HUES48 (cell line): ENCODE data around the gene PCYT2.

ENCODE experiments used
- H3K27ac ChIP-seq: one replicate; pipeline ENCODE4 v1.7.0; 2013; ENCODE audit warnings: low read depth, low read length, inconsistent platforms
- H3K27me3 ChIP-seq: 2 replicates; pipeline ENCODE4 v1.6.1; 2013; ENCODE audit warnings: mild to moderate bottlenecking, low read length; ENCODE audit not compliant: control insufficient read depth, insufficient read depth
- H3K36me3 ChIP-seq: 2 replicates; pipeline ENCODE4 v1.6.1; 2013; ENCODE audit warnings: low read length; ENCODE audit not compliant: control insufficient read depth, insufficient read depth
- H3K4me1 ChIP-seq: 2 replicates; pipeline ENCODE4 v1.6.1; 2013; ENCODE audit warnings: mild to moderate bottlenecking, low read length; ENCODE audit not compliant: control insufficient read depth, insufficient read depth
- H3K4me3 ChIP-seq: 2 replicates; pipeline ENCODE4 v1.5.1; 2013; ENCODE audit warnings: mild to moderate bottlenecking, low read depth, low read length
- H3K9ac ChIP-seq: 2 replicates; pipeline ENCODE4 v1.6.1; 2013; ENCODE audit warnings: mild to moderate bottlenecking, low read depth, low read length, moderate library complexity
- H3K9me3 ChIP-seq: 2 replicates; pipeline ENCODE4 v1.6.1; 2013; ENCODE audit warnings: low read length; ENCODE audit not compliant: control insufficient read depth, insufficient read depth

PCYT2 gene

DNA sequence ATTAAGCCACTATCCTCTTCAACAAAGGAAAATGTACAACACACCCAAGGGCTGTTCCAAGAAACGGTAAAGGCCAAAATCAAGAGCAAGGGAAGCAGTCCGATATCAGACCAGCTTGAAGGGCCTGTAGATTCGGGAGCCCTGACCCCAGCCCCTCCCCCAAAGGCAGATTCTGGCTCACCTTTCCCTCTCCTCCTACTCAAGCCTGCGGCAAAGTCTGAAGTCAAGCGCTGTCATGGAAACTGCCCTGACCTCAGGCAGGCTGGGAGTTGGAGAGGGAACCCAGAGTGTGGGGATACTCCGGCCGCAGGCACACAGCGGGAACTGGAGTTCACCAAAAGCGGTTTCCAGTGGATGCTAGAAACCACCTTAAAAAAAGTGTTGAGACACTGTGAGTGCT, 21.6 kb downstream of the PCYT2 start:
- H3K9me3 ChIP-seq = no peaks in the 10 kb centered on the region
- H3K4me1 ChIP-seq = peaks cover 8% of the 10 kb centered on the region; the same call in 1 of the 2 replicates
- H3K36me3 ChIP-seq = peaks cover 67% of the 10 kb centered on the region
- H3K27ac ChIP-seq = no peak overlapping the region
- H3K4me3 ChIP-seq = no peak overlapping the region
- no peaks in the 10 kb centered on the region for H3K27me3 ChIP-seq
- H3K9ac ChIP-seq = no peak overlapping the region

DNA sequence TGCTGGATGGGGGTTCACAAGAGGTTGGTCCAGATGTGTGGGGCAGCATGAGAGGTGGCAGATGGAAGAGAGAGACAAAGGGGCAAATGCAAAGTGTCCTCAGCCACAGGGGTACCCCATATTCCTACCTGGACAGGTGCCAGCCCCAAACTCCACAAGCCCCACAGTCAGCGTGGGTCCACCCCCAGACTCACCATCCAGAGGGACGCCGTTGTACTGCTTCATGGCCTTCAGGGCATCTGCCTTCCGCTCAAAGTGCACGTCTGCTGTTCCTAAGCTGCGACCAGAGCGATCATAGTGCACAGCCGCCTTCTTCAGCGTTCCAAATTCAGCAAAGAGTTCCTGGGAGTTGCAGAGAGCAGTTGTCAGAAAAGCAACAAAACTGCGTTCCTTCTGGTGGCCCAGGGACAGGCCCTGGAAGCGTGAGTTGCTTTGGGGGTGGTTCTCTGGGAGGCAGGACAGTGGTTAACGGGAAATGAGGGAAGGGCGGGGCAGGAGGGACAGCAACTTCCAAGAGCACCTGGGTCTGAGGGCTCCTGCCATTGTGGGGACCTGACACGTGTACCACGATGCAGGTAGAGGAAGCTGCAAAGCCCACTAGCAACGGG, 22.1 kb downstream of the PCYT2 start:
- Histone ChIP-seq H3K9me3 (no peaks in the 10 kb centered on the region), H3K4me3 (no peak overlapping the region), H3K27me3 (no peaks in the 10 kb centered on the region), H3K27ac (no peak overlapping the region), H3K36me3 (peaks cover 67% of the 10 kb centered on the region), H3K9ac (no peak overlapping the region), H3K4me1 (peaks cover 8% of the 10 kb centered on the region; the same call in 1 of the 2 replicates)

DNA sequence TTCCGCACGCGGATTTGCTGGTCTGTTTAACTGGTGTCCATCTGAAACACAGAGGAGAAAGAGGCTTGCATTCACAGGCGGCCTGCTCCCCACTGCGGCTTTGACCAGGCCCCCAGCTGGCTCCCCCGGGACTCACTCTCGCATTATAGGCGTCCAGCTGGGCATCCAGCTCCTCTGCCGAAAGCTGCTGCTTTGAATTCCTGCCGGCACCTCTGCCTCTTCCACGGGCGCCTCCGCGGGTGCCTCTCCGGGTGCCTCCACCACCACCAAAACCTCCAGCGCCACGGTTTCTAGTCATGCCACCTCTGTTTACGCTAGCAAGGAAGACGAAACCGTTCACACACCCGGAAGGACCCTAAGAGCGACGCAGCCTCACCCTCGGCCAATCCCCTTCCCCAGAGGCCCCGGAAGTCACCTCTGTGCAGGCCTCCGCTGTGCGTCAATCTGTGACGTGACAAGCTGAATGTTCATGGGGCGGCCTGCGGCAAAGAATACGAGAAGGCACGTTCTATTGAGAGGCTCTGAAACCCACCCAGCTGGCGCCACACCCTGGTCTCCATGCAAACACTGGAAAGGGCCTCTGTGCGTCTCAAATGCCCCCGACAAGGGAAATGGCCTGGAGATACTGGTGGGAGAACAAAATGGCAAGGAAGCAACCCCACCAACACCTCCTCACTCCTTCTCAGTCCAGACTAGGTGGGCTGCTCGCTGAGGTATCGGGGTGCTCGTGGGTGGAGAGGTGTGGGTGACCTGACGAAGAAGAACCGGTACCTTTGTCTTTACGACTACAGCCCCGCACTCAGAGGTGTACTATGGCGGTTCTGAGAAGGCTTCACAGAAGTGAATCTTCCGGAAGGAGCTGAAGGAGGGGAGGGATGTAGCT, 22.9 kb downstream of the PCYT2 start:
- H3K4me3 ChIP-seq = no peak overlapping the region
- H3K36me3 ChIP-seq = peaks cover 65% of the 10 kb centered on the region
- no peak overlapping the region for H3K27ac ChIP-seq
- H3K27me3 ChIP-seq = no peaks in the 10 kb centered on the region
- peaks cover 8% of the 10 kb centered on the region; the same call in 1 of the 2 replicates for H3K4me1 ChIP-seq
- no peaks in the 10 kb centered on the region for H3K9me3 ChIP-seq
- no peak overlapping the region for H3K9ac ChIP-seq

DNA sequence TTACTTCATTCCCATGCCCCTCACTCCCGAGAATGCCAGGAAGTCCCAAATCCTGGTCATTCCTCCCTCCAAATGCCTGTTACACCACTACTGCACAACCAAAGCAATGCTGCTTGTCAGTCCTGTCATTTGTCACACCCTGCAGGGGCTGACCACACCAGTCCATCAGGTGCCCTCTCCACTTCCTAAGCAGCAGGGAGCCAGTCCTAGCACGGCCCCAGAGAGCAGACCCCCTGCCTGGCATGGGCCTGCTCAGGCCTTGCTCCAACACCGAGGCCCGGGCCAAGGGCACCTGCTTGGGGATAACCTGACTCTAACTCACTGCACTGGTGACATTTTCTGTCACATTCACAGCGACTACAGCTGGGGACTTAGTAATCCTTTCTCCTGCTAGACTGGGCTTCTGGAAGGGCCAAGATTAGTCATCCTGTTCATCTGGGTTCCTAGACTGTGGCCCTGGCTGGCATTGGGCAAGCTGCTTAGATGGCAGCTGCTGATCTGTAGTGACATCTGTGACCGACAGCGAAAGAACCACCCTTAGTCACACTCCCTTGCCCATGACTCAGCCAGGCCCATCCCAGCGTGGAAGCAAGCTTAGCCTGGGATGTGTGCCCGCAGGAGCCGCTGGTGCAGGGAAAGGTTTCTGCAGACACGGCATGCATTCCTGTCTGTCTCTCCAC, 25.2 kb downstream of the PCYT2 start:
- Histone ChIP-seq H3K27ac (no peak overlapping the region), H3K4me3 (no peak overlapping the region), H3K4me1 (peaks cover 8% of the 10 kb centered on the region; the same call in 1 of the 2 replicates), H3K36me3 (peaks cover 80% of the 10 kb centered on the region), H3K27me3 (no peaks in the 10 kb centered on the region), H3K9me3 (no peaks in the 10 kb centered on the region), H3K9ac (no peak overlapping the region)

DNA sequence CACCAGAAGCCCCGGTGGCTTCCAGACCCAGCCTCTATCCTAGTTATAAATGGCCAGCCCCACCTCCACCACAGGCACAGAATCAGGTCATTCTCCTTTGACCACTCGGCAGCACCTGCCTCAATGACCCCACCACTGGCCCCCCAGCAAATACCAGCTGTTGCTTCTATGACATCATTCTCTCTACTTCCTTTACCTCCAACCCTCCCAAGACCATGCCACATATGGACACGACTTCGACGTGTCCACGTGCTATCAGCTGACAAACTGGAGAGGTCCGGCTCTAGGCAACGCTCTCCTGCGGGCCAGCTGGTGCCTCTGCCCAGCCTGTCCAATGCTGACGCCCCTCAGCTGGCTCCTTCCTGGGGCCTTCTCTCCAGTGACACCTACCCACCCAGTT, 25.7 kb downstream of the PCYT2 start:
- Histone ChIP-seq H3K9ac (no peak overlapping the region), H3K36me3 (peaks cover 82% of the 10 kb centered on the region), H3K27me3 (no peaks in the 10 kb centered on the region), H3K4me3 (no peak overlapping the region), H3K27ac (no peak overlapping the region), H3K4me1 (peaks cover 8% of the 10 kb centered on the region; the same call in 1 of the 2 replicates), H3K9me3 (no peaks in the 10 kb centered on the region)

DNA sequence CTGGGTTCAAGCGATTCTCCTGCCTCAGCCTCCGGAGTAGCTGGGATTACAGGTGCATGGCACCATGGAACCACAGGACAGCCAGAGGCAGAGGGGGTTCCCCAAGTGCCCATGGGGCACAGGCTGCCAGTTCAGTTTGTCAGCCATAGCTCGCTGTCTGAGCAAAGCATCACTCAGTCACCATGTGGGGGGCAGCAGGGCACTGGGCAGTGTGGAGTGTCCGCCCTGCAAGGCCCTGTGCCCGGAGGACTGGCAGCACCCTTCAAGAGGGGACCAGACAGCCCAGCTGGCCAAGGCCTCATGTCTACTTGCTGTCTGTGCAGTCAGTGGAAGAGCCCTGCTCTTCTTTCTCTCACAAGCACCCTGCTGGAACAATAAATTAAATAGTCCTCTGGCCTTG, 26.2 kb downstream of the PCYT2 start:
- Histone ChIP-seq H3K9me3 (no peaks in the 10 kb centered on the region), H3K36me3 (peaks cover 82% of the 10 kb centered on the region), H3K27ac (no peak overlapping the region), H3K9ac (no peak overlapping the region), H3K4me1 (peaks cover 4% of the 10 kb centered on the region; the same call in 1 of the 2 replicates), H3K27me3 (no peaks in the 10 kb centered on the region), H3K4me3 (no peak overlapping the region)

DNA sequence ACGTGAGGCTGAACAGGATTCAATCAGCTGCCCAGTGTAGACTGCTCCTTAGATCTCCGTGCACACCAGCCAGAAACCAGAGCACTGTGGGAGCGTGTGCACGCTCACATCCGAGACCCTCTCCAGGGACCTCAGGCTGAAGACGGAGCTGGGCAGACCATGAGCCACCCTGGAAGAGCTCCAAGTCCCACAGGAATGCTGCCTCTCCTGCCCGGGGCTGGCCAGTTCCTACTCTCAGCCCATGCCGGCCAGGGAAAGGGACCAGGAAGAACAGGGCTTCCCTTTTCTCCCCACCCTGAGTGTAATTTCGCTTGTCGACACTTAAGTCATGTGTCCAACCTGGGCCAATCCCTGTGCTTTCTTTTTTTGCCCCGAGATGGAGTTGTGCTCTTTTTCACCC, 26.7 kb downstream of the PCYT2 start:
- Histone ChIP-seq H3K4me3 (no peak overlapping the region), H3K36me3 (peaks cover 82% of the 10 kb centered on the region), H3K9ac (no peak overlapping the region), H3K27me3 (no peaks in the 10 kb centered on the region), H3K4me1 (no peaks in the 10 kb centered on the region), H3K27ac (no peak overlapping the region), H3K9me3 (no peaks in the 10 kb centered on the region)

DNA sequence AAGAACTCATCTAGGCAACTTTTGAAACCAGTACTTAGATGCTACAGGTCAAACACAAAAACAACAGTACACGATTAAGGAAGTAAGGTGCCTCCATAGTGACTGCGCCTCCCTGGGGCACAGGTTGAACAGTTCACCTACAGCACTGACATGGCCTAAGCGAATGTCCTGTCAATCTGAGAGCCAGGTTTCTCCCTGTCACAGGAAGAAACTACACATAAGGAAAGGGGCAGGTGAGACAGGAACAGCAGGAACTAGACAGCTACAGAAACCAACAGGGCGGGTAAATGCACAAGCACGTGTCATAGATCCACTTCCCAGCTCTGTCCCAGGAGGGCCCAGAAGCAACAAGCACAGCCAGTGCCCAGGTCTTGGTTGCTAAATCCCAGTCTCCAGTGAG, 32.1 kb downstream of the PCYT2 start:
- no peak overlapping the region for H3K9ac ChIP-seq
- H3K4me1 ChIP-seq = no peaks in the 10 kb centered on the region
- H3K4me3 ChIP-seq = no peak overlapping the region
- no peaks in the 10 kb centered on the region for H3K9me3 ChIP-seq
- no peaks in the 10 kb centered on the region for H3K27me3 ChIP-seq
- no peak overlapping the region for H3K27ac ChIP-seq
- H3K36me3 ChIP-seq = peaks cover 46% of the 10 kb centered on the region

DNA sequence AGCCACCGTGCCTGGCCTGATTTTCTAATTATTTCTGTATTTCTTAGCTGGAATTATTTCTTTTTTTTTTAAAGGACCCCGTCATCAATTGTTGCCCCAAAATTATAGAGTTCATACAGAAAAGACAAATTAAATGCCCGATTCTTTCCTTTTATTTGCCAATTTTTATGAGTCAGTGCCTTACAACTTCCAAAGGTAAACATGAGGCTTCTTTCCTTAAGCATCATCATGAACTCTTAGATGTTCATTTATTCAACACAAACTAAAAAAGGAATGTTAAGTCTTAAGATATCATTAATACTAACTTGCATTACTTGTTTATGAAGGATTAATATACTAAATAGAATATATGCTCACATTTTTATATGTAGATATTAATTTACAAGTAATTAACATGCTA, 32.9 kb downstream of the PCYT2 start:
- peaks cover 44% of the 10 kb centered on the region for H3K36me3 ChIP-seq
- no peak overlapping the region for H3K9ac ChIP-seq
- H3K27me3 ChIP-seq = no peaks in the 10 kb centered on the region
- H3K4me3 ChIP-seq = no peak overlapping the region
- no peak overlapping the region for H3K27ac ChIP-seq
- H3K4me1 ChIP-seq = no peaks in the 10 kb centered on the region
- H3K9me3 ChIP-seq = no peaks in the 10 kb centered on the region

DNA sequence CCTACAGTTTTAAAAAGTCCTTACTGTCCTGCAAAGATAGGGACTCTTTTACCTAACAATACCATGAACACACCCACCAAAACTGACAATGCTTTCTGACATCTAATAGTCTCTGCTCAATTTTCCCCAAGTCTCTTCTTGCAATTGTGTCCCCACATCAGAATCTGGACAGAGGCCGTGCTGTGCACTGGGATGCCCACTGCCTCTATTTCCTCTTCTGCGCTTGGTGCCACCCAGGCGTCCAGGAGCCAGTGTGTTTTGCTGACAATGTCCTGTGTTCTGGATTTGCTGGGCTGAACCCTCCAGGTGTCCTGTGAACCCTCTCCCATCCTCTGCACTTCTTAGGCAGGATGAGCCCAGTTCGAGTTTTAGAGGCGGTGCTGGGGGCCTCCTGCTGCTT, 33.6 kb downstream of the PCYT2 start:
- no peak overlapping the region for H3K27ac ChIP-seq
- no peaks in the 10 kb centered on the region for H3K27me3 ChIP-seq
- no peaks in the 10 kb centered on the region for H3K4me1 ChIP-seq
- no peak overlapping the region for H3K4me3 ChIP-seq
- no peak overlapping the region for H3K9ac ChIP-seq
- peaks cover 39% of the 10 kb centered on the region for H3K36me3 ChIP-seq
- H3K9me3 ChIP-seq = no peaks in the 10 kb centered on the region
